HCT116 (cell line): ENCODE results near the gene GMEB2. TPM values are rescaled to one million over a fixed set of nuclear protein-coding genes. Genes with fewer than 3 reads are reported as not detected.

Experiments
- ATAC-seq: fragments of 200-7000 bp; cut with Tn5 transposase; 2 replicates; pipeline ENCODE4 v1.9.1; 2020; ENCODE audit warnings: mild to moderate bottlenecking, moderate library complexity
- BruUV-seq: library from RNA; stranded (reverse); fragments of 400-500 nt; replicated peaks from 2 replicates; lab custom pipeline; 2021; lab: Mats Ljungman, UMichigan
- CTCF ChIA-PET: fragments of 300-600 bp; sonication (Branson Sonifier 250); formaldehyde crosslinking; loops from one replicate; lab custom pipeline; 2021; ENCODE audit warnings: antibody characterized with exemption; lab: Charles Lee
- POLR2A ChIA-PET: fragments of 300-600, 350-600 bp; sonication (Branson Sonifier 250); formaldehyde crosslinking; loops from one replicate; lab custom pipeline; 2021; ENCODE audit warnings: antibody characterized with exemption; lab: Charles Lee
- RAD21 ChIA-PET, 2 experiments: fragments of 300-600 bp; sonication (Branson Sonifier 250); formaldehyde crosslinking; loops; one replicate each; lab custom pipeline; 2023; ENCODE audit warnings: low total read pairs in 2 of 2; ENCODE audit not compliant: uncharacterized antibody in 2 of 2, unreplicated experiment in 2 of 2, low non-redundant PET in 1 of 2; lab: Charles Lee
- DNase-seq: peaks from one replicate; pipeline ENCODE4 v3.0.0-alpha.2; 2010; ENCODE audit warnings: low read depth, low spot score
- H2AFZ ChIP-seq: fragments of 200-600 bp; shearing (Covaris generic), sonication (generic); 2 replicates; pipeline ENCODE4 v1.6.1; 2017; ENCODE audit warnings: low read depth, mixed run types, mixed read lengths, antibody characterized with exemption, low read length; ENCODE audit not compliant: poor library complexity, severe bottlenecking
- H3K27ac ChIP-seq: 2 replicates; pipeline ENCODE4 v1.5.1; 2012; ENCODE audit warnings: low read depth, low read length
- H3K27me3 ChIP-seq: fragments of 200-600 bp; sonication (generic); 2 replicates; pipeline ENCODE4 v1.6.1; 2016; ENCODE audit warnings: mixed run types, low read length, mixed read lengths; ENCODE audit not compliant: insufficient read depth
- H3K36me3 ChIP-seq, 2 experiments: fragments of 200-500 bp in 1 of 2; fragments of 200-600 bp in 1 of 2; sonication (Bioruptor generic) in 1 of 2; sonication (generic) in 1 of 2; 2 replicates each; pipeline versions ENCODE4 v1.5.1 to v1.6.1; 2014 to 2016; ENCODE audit warnings: low read length in 2 of 2, inconsistent platforms in 1 of 2, mixed read lengths in 1 of 2, mixed run types in 1 of 2; ENCODE audit not compliant: insufficient read depth in 2 of 2, control insufficient read depth in 1 of 2
- H3K4me1 ChIP-seq, 2 experiments: fragments of 200-600 bp in 1 of 2; sonication (generic) in 1 of 2; 2 replicates each; pipeline versions ENCODE4 v1.5.1 to v1.6.1; 2012 to 2017; ENCODE audit warnings: low read length in 2 of 2, inconsistent platforms in 1 of 2, mild to moderate bottlenecking in 1 of 2, mixed read lengths in 1 of 2, mixed run types in 1 of 2, moderate library complexity in 1 of 2; ENCODE audit not compliant: insufficient read depth in 2 of 2, control insufficient read depth in 1 of 2
- H3K4me2 ChIP-seq: fragments of 200-600 bp; sonication (generic); 2 replicates; pipeline ENCODE4 v1.6.1; 2017; ENCODE audit warnings: mixed run types, low read length, mixed read lengths
- H3K4me3 ChIP-seq, 2 experiments: fragments of 200-600 bp in 1 of 2; sonication (generic) in 1 of 2; replicated peaks in 1 of 2; 2 replicates each; pipeline ENCODE4 v1.5.1; 2011 to 2016; ENCODE audit warnings: low read length in 2 of 2, control low read depth in 1 of 2, low read depth in 1 of 2, mild to moderate bottlenecking in 1 of 2, mixed read lengths in 1 of 2, mixed run types in 1 of 2
- H3K79me2 ChIP-seq: fragments of 200-600 bp; sonication (generic); 2 replicates; pipeline ENCODE4 v1.6.1; 2017; ENCODE audit warnings: mild to moderate bottlenecking, mixed run types, low read length, moderate library complexity, mixed read lengths; ENCODE audit not compliant: insufficient read depth
- H3K9ac ChIP-seq: fragments of 200-600 bp; sonication (generic); 2 replicates; pipeline ENCODE4 v1.6.1; 2016; ENCODE audit warnings: low read length, mixed read lengths
- H3K9me2 ChIP-seq: fragments of 200-600 bp; sonication (generic), shearing (Covaris generic); 2 replicates; pipeline ENCODE4 v1.6.1; 2017; ENCODE audit warnings: mixed run types, mild to moderate bottlenecking, moderate library complexity; ENCODE audit not compliant: insufficient read depth
- H3K9me3 ChIP-seq, 2 experiments: fragments of 200-500 bp in 1 of 2; fragments of 200-600 bp in 1 of 2; sonication (Bioruptor generic) in 1 of 2; sonication (generic) in 1 of 2; 2 replicates each; pipeline ENCODE4 v1.6.1; 2014 to 2017; ENCODE audit warnings: low read length in 2 of 2, mixed read lengths in 2 of 2, inconsistent platforms in 1 of 2, low read depth in 1 of 2, mild to moderate bottlenecking in 1 of 2, mixed run types in 1 of 2, moderate library complexity in 1 of 2; ENCODE audit not compliant: control insufficient read depth in 1 of 2, insufficient read depth in 1 of 2
- H4K20me1 ChIP-seq: fragments of 200-600 bp; sonication (generic), shearing (Covaris generic); 2 replicates; pipeline ENCODE4 v1.6.1; 2017; ENCODE audit warnings: mixed run types, mild to moderate bottlenecking, moderate library complexity; ENCODE audit not compliant: insufficient read depth
- CBX3 ChIP-seq: IDR thresholded peaks from 2 replicates; pipeline ENCODE4 v1.6.1; 2012; ENCODE audit warnings: low read depth
- CEBPB ChIP-seq: IDR thresholded peaks from 2 replicates; pipeline ENCODE4 v1.6.1; 2012; ENCODE audit warnings: low read depth
- EGR1 ChIP-seq: IDR thresholded peaks from 2 replicates; pipeline ENCODE4 v1.6.1; 2012; ENCODE audit warnings: low read depth
- ELF1 ChIP-seq: IDR thresholded peaks from 2 replicates; pipeline ENCODE4 v1.6.1; 2012; ENCODE audit warnings: low read depth, borderline replicate concordance
- EZH2 ChIP-seq: fragments of 200-600 bp; sonication (generic); IDR thresholded peaks from 2 replicates; pipeline ENCODE4 v1.6.1; 2017; ENCODE audit warnings: antibody characterized with exemption, mixed run types
- FOSL1 ChIP-seq: IDR thresholded peaks from 2 replicates; pipeline ENCODE4 v1.6.1; 2012; ENCODE audit warnings: low read depth
- JUND ChIP-seq: IDR thresholded peaks from 2 replicates; pipeline ENCODE4 v1.6.1; 2012
- POLR2A ChIP-seq: IDR thresholded peaks from 2 replicates; pipeline ENCODE4 v1.7.0; 2011; ENCODE audit warnings: borderline replicate concordance; ENCODE audit not compliant: insufficient read depth, insufficient read length; ENCODE audit errors: extremely low read depth
- POLR2AphosphoS5 ChIP-seq: IDR thresholded peaks from 2 replicates; pipeline ENCODE4 v1.6.1; 2011; ENCODE audit warnings: mild to moderate bottlenecking, low read depth, low read length, moderate library complexity
- RAD21 ChIP-seq: IDR thresholded peaks from 2 replicates; pipeline ENCODE4 v1.6.1; 2012; ENCODE audit warnings: low read depth, mild to moderate bottlenecking
- SIN3A ChIP-seq: IDR thresholded peaks from 2 replicates; pipeline ENCODE4 v1.6.1; 2012; ENCODE audit warnings: low read depth
- SRF ChIP-seq: IDR thresholded peaks from 2 replicates; pipeline ENCODE4 v1.6.1; 2012; ENCODE audit warnings: low read depth
- TCF7L2 ChIP-seq: IDR thresholded peaks from 2 replicates; pipeline ENCODE4 v1.7.0; 2011; ENCODE audit warnings: borderline replicate concordance, inconsistent platforms; ENCODE audit not compliant: insufficient read depth, insufficient read length; ENCODE audit errors: extremely low read depth
- ZBTB33 ChIP-seq: IDR thresholded peaks from 2 replicates; pipeline ENCODE4 v1.6.1; 2011; ENCODE audit warnings: mild to moderate bottlenecking, low read length, moderate library complexity; ENCODE audit not compliant: insufficient replicate concordance; ENCODE audit errors: extremely low read depth
- ZFX ChIP-seq: fragments of 450-650 bp; IDR thresholded peaks from 2 replicates; pipeline ENCODE4 v1.6.1; 2017
- ZNF274 ChIP-seq: fragments of 200-500 bp; sonication (Bioruptor generic); IDR thresholded peaks from 2 replicates; pipeline ENCODE4 v1.6.1; 2014; ENCODE audit warnings: mild to moderate bottlenecking, low read depth, low read length, inconsistent platforms
- intact Hi-C: fragments of 100-400 bp; cut with micrococcal nuclease; formaldehyde crosslinking; loops from 2 replicates; pipeline ENCODE4 v1.10.0; 2022
- total RNA-seq: library from RNA; stranded (reverse); gene quantifications from one replicate; pipeline ENCODE4 v1.2.1, GENCODE V29; 2021; ENCODE audit not compliant: unreplicated experiment

The GMEB2 gene
- total RNA-seq, 1 experiment from 2014 or later, result 13.9 TPM

- ChIA-PET POLR2A (no interaction called here), CTCF (no interaction called here)
These were observed 39.6 kb downstream of the GMEB2 start for GRCh38 chr20:63587256-63587655.

GRCh38 chr20:63586797-63587196 lies 40.1 kb downstream of the GMEB2 start:
- ChIA-PET POLR2A (no interaction called here), CTCF (no interaction called here), RAD21 (no interaction called here)
- no peaks in the 10 kb centered on the region for H3K79me2 ChIP-seq
- no peak overlapping the region for H2AFZ ChIP-seq
- no peaks in the 10 kb centered on the region for H3K4me1 ChIP-seq
- no peaks in the 10 kb centered on the region for H4K20me1 ChIP-seq
- no peak overlapping the region for H3K9ac ChIP-seq
- DNase-seq (no peak), ATAC-seq (no peak)
- H3K27me3 ChIP-seq, result no peaks in the 10 kb centered on the region
- intact Hi-C loops, result no loop called here
- H3K4me3 ChIP-seq, result no peak overlapping the region
- H3K9me2 ChIP-seq, result no peaks in the 10 kb centered on the region
- H3K4me2 ChIP-seq, result no peak overlapping the region
- H3K9me3 ChIP-seq, result no peaks in the 10 kb centered on the region
- TF ChIP-seq ZNF274 (no peak), ZBTB33 (no peak), RAD21 (no peak), POLR2AphosphoS5 (no peak), CBX3 (no peak), SRF (no peak), EZH2 (no peak), ELF1 (no peak), SIN3A (no peak), CEBPB (no peak), FOSL1 (no peak), EGR1 (no peak), JUND (no peak), ZFX (no peak)
- no TSS peak for BruUV-seq
- no peak overlapping the region for H3K27ac ChIP-seq
- H3K36me3 ChIP-seq, result no peaks in the 10 kb centered on the region

More at GRCh38 chr20:63587256-63587655, 39.6 kb downstream of the GMEB2 start:
- Histone ChIP-seq H3K4me3 (no peak overlapping the region), H3K9me3 (no peaks in the 10 kb centered on the region), H3K9me2 (no peaks in the 10 kb centered on the region)
- no TSS peak for BruUV-seq
- no peak for ATAC-seq
- no peak for TF ChIP-seq ZNF274
- no peak for TF ChIP-seq POLR2A
- TF ChIP-seq TCF7L2, result no peak
- TF ChIP-seq, all 23 proteins: peak for 0
- RAD21 ChIA-PET, result no interaction called here
- Histone ChIP-seq H3K27ac (no peak overlapping the region), H2AFZ (no peak overlapping the region), H4K20me1 (no peaks in the 10 kb centered on the region), H3K79me2 (no peaks in the 10 kb centered on the region), H3K9ac (no peak overlapping the region), H3K4me2 (no peak overlapping the region), H3K27me3 (no peaks in the 10 kb centered on the region), H3K4me1 (no peaks in the 10 kb centered on the region), H3K36me3 (no peaks in the 10 kb centered on the region)
- no peak for DNase-seq
- intact Hi-C loops, result no loop called here
